Sigmoid colon (tissue), 7 donors: ENCODE results near the gene WDR93. TPM values are rescaled to one million over a fixed set of nuclear protein-coding genes. Genes with fewer than 3 reads are reported as not detected.
A peak's percentile ranks its signal among the peaks of the same experiment; 100 is the strongest.

Source experiments
- DNase-seq: peaks from one replicate; pipeline ENCODE4 v3.0.0-alpha.2; 2019
- H3K27ac ChIP-seq, 4 donors: fragments of 200-600 bp; sonication (generic); one replicate each; pipeline ENCODE4 v1.5.1; 2016 to 2019; ENCODE audit warnings: mild to moderate bottlenecking in 1 of 4
- H3K27me3 ChIP-seq, 3 donors: fragments of 200-600 bp; sonication (generic); one replicate each; pipeline ENCODE4 v1.5.1; 2019; ENCODE audit warnings: mild to moderate bottlenecking in 1 of 3
- H3K36me3 ChIP-seq, 4 donors: fragments of 200-600 bp; sonication (generic); one replicate each; pipeline ENCODE4 v1.5.1; 2016 to 2019
- H3K4me1 ChIP-seq, 4 donors: fragments of 200-600 bp; sonication (generic); one replicate each; pipeline ENCODE4 v1.5.1; 2017 to 2019
- H3K4me3 ChIP-seq, 4 donors: fragments of 200-600 bp; sonication (generic); one replicate each; pipeline ENCODE4 v1.5.1; 2017 to 2019; ENCODE audit warnings: mild to moderate bottlenecking in 2 of 4, moderate library complexity in 1 of 4
- H3K9me3 ChIP-seq, 4 donors: fragments of 200-600 bp in 3 of 4; sonication (generic) in 3 of 4; one replicate each; pipeline versions ENCODE4 v1.5.1 to v1.6.1; 2013 to 2019
- EP300 ChIP-seq, 4 donors: sonication (generic); formaldehyde crosslinking; IDR thresholded peaks; one replicate each; pipeline ENCODE4 v1.6.1; 2017; ENCODE audit warnings: antibody characterized with exemption in 4 of 4
- POLR2A ChIP-seq, 2 donors: fragments of 450-650 bp; IDR thresholded peaks; one replicate each; pipeline ENCODE4 v1.6.1; 2016; ENCODE audit warnings: antibody characterized with exemption in 2 of 2, mild to moderate bottlenecking in 2 of 2, moderate library complexity in 2 of 2
- POLR2AphosphoS5 ChIP-seq, 4 donors: sonication (generic); formaldehyde crosslinking; IDR thresholded peaks; one replicate each; pipeline ENCODE4 v1.6.1; 2017; ENCODE audit warnings: antibody characterized with exemption in 4 of 4
- WGBS, 2 donors: extraction: QIAGEN DNeasy Blood & Tissue Kit; methylation state at CpG; one replicate each; pipeline ENCODE4 v1.1.7; 2013; 5-methylcytosine and 5-hydroxymethylcytosine counted together
- intact Hi-C: fragments of 100-400 bp; cut with DNase I; formaldehyde crosslinking; loops from one replicate; pipeline ENCODE4 v1.15.1; 2023
- polyA plus RNA-seq, 3 donors: library from polyadenylated mRNA; stranded (reverse); fragments of 200-250 nt; gene quantifications; one replicate each; pipeline ENCODE4 v1.2.3, GENCODE V29; 2013
- total RNA-seq, 4 donors: library from RNA; depleted of rRNA; stranded (reverse); fragments of >200 nt; gene quantifications; one replicate each; pipeline ENCODE4 v1.1.0, GENCODE V29; 2016
- TF ChIP-seq, protein P1 (sequence below), 4 experiments: fragments of 450-650 bp in 3 of 4; fragments of 200-600 bp in 1 of 4; IDR thresholded peaks; one replicate each; pipeline ENCODE4 v1.5.1; 2016 to 2019; ENCODE audit warnings: antibody characterized with exemption in 4 of 4, mild to moderate bottlenecking in 3 of 4, moderate library complexity in 2 of 4
- donor health status: healthy with polysubstance abuse.
- donor health status: Bipolar disorder and iron deficiency.
- donor health status: healthy.

The WDR93 gene
- total and polyA plus RNA-seq, 7 donors: 0.04 to 1.1 TPM; not detected in 5

DNA sequence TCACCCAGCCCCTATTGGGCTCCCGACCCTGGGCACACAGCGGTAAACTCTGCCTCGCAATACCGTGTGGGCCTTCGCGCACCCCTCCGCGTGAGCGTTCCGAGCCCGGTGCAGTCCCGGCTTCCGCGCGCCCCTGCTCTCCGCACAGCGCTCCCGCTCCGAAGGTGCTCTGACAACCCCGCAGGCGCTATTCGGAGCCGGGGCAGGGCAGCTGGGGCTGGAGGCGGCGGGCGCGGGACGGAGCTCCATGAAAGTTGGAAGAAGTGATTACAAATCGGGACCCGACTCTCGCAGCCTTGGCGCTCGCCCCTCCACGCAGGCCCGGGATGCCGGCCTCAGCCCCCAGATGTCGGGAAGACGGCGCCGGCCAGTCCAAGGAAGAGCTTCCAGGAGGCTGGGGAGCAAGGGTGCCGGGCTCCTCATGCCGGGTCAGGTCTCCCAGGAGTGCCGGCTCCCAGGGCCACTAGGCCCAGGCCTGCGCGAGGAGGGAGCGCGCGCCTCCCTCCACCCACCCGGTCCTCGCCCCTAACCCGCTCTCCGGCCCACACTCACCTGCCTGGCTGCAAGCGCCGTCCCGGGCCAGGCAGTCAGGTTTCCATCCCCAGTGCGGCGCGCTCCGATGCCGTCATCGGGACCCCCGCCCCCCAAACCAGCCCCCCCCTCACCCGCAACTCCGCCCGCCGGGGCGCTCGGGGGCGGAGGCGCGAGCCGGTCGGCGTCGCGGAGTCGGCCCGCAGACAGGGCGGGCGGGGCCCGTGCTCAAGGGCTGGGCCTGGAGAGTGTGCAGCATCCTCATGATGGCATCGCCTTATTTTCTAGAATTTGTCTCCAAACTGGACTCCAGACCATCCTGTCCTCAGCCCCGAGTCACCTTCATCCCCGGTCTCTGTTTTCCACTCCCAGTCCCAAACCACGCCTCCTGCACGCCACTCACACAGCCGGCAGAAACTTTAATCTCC lies 35.5 kb upstream of the WDR93 start, which contains the start of gene KIF7:
TSS of gene KIF7 (minus strand) at position 621 of the 959 bp plus-strand sequence. CDS start 2,537 bp downstream, outside the sequence.
- TF ChIP-seq POLR2A (IDR thresholded peaks at IDR 0.05) (no peak), POLR2AphosphoS5 (IDR thresholded peaks at IDR 0.05) (peak in 2 of 4 donors; percentile 18 to 52)
- Histone ChIP-seq H3K27me3 (no peaks in the 10 kb centered on the region), H3K9me3 (no peaks in the 10 kb centered on the region), H3K4me1 (peaks cover 0 to 20% (median 14%) of the 10 kb centered on the region in 4 donors), H3K27ac (peak within 1 kb of the TSS; percentile 54 to 86 (median 76)), H3K4me3 (peak within 1 kb of the TSS; percentile 63 to 92 (median 76)), H3K36me3 (no peaks in the 10 kb centered on the region)
- intact Hi-C loops: loop anchor here (5.0 kb wide), 1 partner anchor 37 kb away; the partner anchor contains the start of genes PEX11A and WDR93
- 2% methylated on average over 87 of the region's 87 CpGs for WGBS, 2 donors
- peak; percentile 71 for DNase-seq

- intact Hi-C loops: loop anchor here (5.0 kb wide), 1 partner anchor 36 kb away; the partner anchor contains the start of genes PEX11A and WDR93
- Histone ChIP-seq H3K36me3 (no peaks in the 10 kb centered on the region), H3K4me1 (peaks cover 0 to 20% (median 14%) of the 10 kb centered on the region in 4 donors), H3K4me3 (no peak overlapping the region), H3K27me3 (no peaks in the 10 kb centered on the region), H3K27ac (no peak overlapping the region), H3K9me3 (no peaks in the 10 kb centered on the region)
- TF ChIP-seq, protein P1, sequence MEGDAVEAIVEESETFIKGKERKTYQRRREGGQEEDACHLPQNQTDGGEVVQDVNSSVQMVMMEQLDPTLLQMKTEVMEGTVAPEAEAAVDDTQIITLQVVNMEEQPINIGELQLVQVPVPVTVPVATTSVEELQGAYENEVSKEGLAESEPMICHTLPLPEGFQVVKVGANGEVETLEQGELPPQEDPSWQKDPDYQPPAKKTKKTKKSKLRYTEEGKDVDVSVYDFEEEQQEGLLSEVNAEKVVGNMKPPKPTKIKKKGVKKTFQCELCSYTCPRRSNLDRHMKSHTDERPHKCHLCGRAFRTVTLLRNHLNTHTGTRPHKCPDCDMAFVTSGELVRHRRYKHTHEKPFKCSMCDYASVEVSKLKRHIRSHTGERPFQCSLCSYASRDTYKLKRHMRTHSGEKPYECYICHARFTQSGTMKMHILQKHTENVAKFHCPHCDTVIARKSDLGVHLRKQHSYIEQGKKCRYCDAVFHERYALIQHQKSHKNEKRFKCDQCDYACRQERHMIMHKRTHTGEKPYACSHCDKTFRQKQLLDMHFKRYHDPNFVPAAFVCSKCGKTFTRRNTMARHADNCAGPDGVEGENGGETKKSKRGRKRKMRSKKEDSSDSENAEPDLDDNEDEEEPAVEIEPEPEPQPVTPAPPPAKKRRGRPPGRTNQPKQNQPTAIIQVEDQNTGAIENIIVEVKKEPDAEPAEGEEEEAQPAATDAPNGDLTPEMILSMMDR (IDR thresholded peaks at IDR 0.05): no peak
- TF ChIP-seq POLR2A (IDR thresholded peaks at IDR 0.05) (no peak), EP300 (IDR thresholded peaks at IDR 0.05) (no peak), POLR2AphosphoS5 (IDR thresholded peaks at IDR 0.05) (no peak)
- peak; percentile 9 for DNase-seq
- 70 to 79% methylated on average over 7 of the region's 7 CpGs for WGBS, 2 donors
Observed at GRCh38 chr15:89656116-89656815, 34.3 kb upstream of the WDR93 start.

GRCh38 chr15:89657686-89658200 lies 32.9 kb upstream of the WDR93 start:
- DNase-seq: no peak
- H3K9me3 ChIP-seq: no peaks in the 10 kb centered on the region
- no peak overlapping the region for H3K4me3 ChIP-seq
- no peaks in the 10 kb centered on the region for H3K36me3 ChIP-seq
- intact Hi-C loops: loop anchor here (5.0 kb wide), 1 partner anchor 35 kb away; the partner anchor contains the start of genes PEX11A and WDR93
- H3K27ac ChIP-seq: no peak overlapping the region
- 88 to 92% methylated on average over 5 of the region's 5 CpGs for WGBS, 2 donors
- peaks cover 0 to 20% (median 14%) of the 10 kb centered on the region in 4 donors for H3K4me1 ChIP-seq
- TF ChIP-seq, protein P1 (IDR thresholded peaks at IDR 0.05): no peak
- no peak for TF ChIP-seq POLR2A (IDR thresholded peaks at IDR 0.05)
- TF ChIP-seq EP300 (IDR thresholded peaks at IDR 0.05): no peak
- TF ChIP-seq POLR2AphosphoS5 (IDR thresholded peaks at IDR 0.05): no peak
- no peaks in the 10 kb centered on the region for H3K27me3 ChIP-seq

- H3K27me3 ChIP-seq: no peaks in the 10 kb centered on the region
- no peaks in the 10 kb centered on the region for H3K9me3 ChIP-seq
- no peak overlapping the region for H3K27ac ChIP-seq
- DNase-seq: no peak
- 87 to 91% methylated on average over 2 of the region's 2 CpGs for WGBS, 2 donors
- no peaks in the 10 kb centered on the region for H3K36me3 ChIP-seq
- intact Hi-C loops: loop anchor here (5.0 kb wide), 1 partner anchor 33 kb away; the partner anchor contains the start of genes PEX11A and WDR93
- H3K4me1 ChIP-seq: peaks cover 0 to 15% (median 11%) of the 10 kb centered on the region in 4 donors
- TF ChIP-seq POLR2A (IDR thresholded peaks at IDR 0.05) (no peak), POLR2AphosphoS5 (IDR thresholded peaks at IDR 0.05) (no peak)
- H3K4me3 ChIP-seq: no peak overlapping the region
Observed at GRCh38 chr15:89659295-89659694, 31.3 kb upstream of the WDR93 start.

DNA sequence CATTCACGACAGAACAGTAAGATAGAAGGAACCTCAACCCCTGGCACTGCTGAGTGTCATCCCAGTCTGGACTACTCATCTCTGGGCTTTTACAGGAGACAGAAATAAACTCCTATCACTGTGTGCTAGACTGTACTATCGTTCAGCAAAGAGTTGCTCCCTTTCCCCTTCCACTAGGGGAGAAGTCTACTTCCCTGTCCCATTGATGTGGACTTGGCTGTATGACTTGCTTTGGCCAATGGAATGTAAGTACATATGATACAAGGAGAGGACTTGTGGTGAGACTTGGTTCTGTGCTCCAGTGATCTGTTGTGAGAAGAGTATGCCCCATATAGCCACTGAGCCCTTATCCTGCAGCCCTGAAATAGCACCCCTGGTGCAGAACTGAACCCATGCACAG lies 30.1 kb upstream of the WDR93 start:
- Histone ChIP-seq H3K4me3 (no peak overlapping the region), H3K27me3 (no peaks in the 10 kb centered on the region), H3K36me3 (no peaks in the 10 kb centered on the region), H3K4me1 (peaks cover 0 to 9% (median 4%) of the 10 kb centered on the region in 4 donors), H3K27ac (no peak overlapping the region), H3K9me3 (no peaks in the 10 kb centered on the region)
- DNase-seq: no peak
- 90 to 94% methylated on average over 2 of the region's 2 CpGs for WGBS, 2 donors
- intact Hi-C loops: no loop called here
- TF ChIP-seq, protein P1 (IDR thresholded peaks at IDR 0.05): no peak
- no peak for TF ChIP-seq POLR2A (IDR thresholded peaks at IDR 0.05)
- TF ChIP-seq EP300 (IDR thresholded peaks at IDR 0.05): no peak
- TF ChIP-seq POLR2AphosphoS5 (IDR thresholded peaks at IDR 0.05): no peak
